Kidney (tissue), 22 donors: ENCODE results near the gene NUDT1. TPM values are rescaled to one million over a fixed set of nuclear protein-coding genes. Genes with fewer than 3 reads are reported as not detected.

Experiments
- DNase-seq, 5 donors: peaks; one replicate each; pipeline ENCODE4 v3.0.0-alpha.2; 2013 to 2020
- FAIRE-seq: peaks from 2 replicates; lab custom pipeline; 2012; peaks lifted over from hg19 to GRCh38; lab: Jason Lieb, UNC
- H3K27ac ChIP-seq, 2 donors: one replicate each; pipeline ENCODE4 v1.7.0; 2013; ENCODE audit warnings: low read depth in 2 of 2, low read length in 2 of 2, inconsistent platforms in 1 of 2
- H3K27me3 ChIP-seq: one replicate; pipeline ENCODE4 v1.7.1; 2013; ENCODE audit warnings: low read length, inconsistent platforms; ENCODE audit not compliant: control insufficient read depth, insufficient read depth
- H3K36me3 ChIP-seq, 3 donors: one replicate each; pipeline versions ENCODE4 v1.7.0 to v1.7.1; 2013; ENCODE audit warnings: low read length in 3 of 3, control low read depth in 1 of 3, inconsistent platforms in 1 of 3; ENCODE audit not compliant: insufficient read depth in 3 of 3, control insufficient read depth in 2 of 3
- H3K4me1 ChIP-seq, 3 donors: one replicate each; pipeline versions ENCODE4 v1.7.0 to v1.7.1; 2013; ENCODE audit warnings: low read length in 3 of 3, inconsistent platforms in 1 of 3, low read depth in 1 of 3; ENCODE audit not compliant: control insufficient read depth in 2 of 3, insufficient read depth in 2 of 3
- H3K4me3 ChIP-seq, 3 donors: one replicate each; pipeline versions ENCODE4 v1.7.0 to v1.8.1; 2013; ENCODE audit warnings: low read length in 3 of 3, control low read depth in 1 of 3, inconsistent platforms in 1 of 3
- H3K9ac ChIP-seq, 3 donors: one replicate each; pipeline versions ENCODE4 v1.7.0 to v1.7.1; 2013; ENCODE audit warnings: low read length in 3 of 3, control low read depth in 1 of 3, inconsistent platforms in 1 of 3
- H3K9me3 ChIP-seq, 3 donors: one replicate each; pipeline versions ENCODE4 v1.7.0 to v1.7.1; 2013; ENCODE audit warnings: low read length in 3 of 3, control low read depth in 1 of 3, inconsistent platforms in 1 of 3; ENCODE audit not compliant: control insufficient read depth in 2 of 3, insufficient read depth in 1 of 3
- CTCF ChIP-seq: IDR thresholded peaks from 3 replicates; pipeline ENCODE4 v1.5.1; 2012; ENCODE audit warnings: mild to moderate bottlenecking, moderate library complexity, borderline replicate concordance; ENCODE audit not compliant: insufficient read depth; ENCODE audit errors: extremely low read depth
- intact Hi-C: fragments of 100-400 bp; cut with DNase I; formaldehyde crosslinking; loops from one replicate; pipeline ENCODE4 v1.11.1; 2022
- long read RNA-seq, 10 donors: library from polyadenylated mRNA in 1 of 10; unstranded in 1 of 10; transcript quantifications; one replicate each; pipeline ENCODE4 v2.0.0 and lab custom pipeline, GENCODE V29; 2021 to 2026
- polyA plus RNA-seq: library from polyadenylated mRNA; stranded (reverse); fragments of 350-450 nt; fragmentation: Illumina TruSeq; extraction: RNeasy Lipid Tissue Mini Kit (QIAGEN cat#74804); gene quantifications from one replicate; pipeline ENCODE4 v1.2.3, GENCODE V29; 2014; ENCODE audit warnings: low read depth, low replicate concordance; ENCODE audit not compliant: insufficient read depth
- total RNA-seq: library from RNA; stranded (reverse); fragmentation: NEBNext Ultra II Directional; extraction: Animal tissue kit (Norgen Biotek cat#: 25700); gene quantifications from one replicate; pipeline ENCODE4 v1.2.1, GENCODE V29; 2021
- donor health status: control.
- donor health status: control.
- donor health status: control.
- donor health status: control.
- donor health status: control.
- donor health status: DM: yes; HTN: yes; CAD: no.
- donor health status: Normal renal cell carcinoma (clear cell type).

Gene NUDT1
- total RNA-seq (9.3 TPM), polyA plus RNA-seq (12.1 TPM)
- long read RNA-seq, donor 1, partial matches to known transcripts = 0 of 6 reads
- long read RNA-seq, donor 1, other reads (novel, unspliced or antisense) = 0 of 6 reads
- long read RNA-seq, donor 2, partial matches to known transcripts = 0 of 9 reads
- long read RNA-seq, donor 2, other reads (novel, unspliced or antisense) = 0 of 9 reads
- long read RNA-seq, donor 3, transcript NUDT1-203 (4 exons, 662 nt) = major isoform, 5 of 9 reads
- long read RNA-seq, donor 3, partial matches to known transcripts = 0 of 9 reads
- long read RNA-seq, donor 3, other reads (novel, unspliced or antisense) = 0 of 9 reads
- long read RNA-seq, donor 4, transcript NUDT1-203 (4 exons, 662 nt) = major isoform, 7 of 9 reads
- long read RNA-seq, donor 4, partial matches to known transcripts = 0 of 9 reads
- long read RNA-seq, donor 4, other reads (novel, unspliced or antisense) = 0 of 9 reads
- long read RNA-seq, donor 5 = 0 reads
- long read RNA-seq, donor 6, transcript NUDT1-203 (4 exons, 662 nt) = major isoform, 18 of 36 reads
- long read RNA-seq, donor 6, transcript NUDT1-206 (3 exons, 714 nt) = minor isoform, 15 of 36 reads
- long read RNA-seq, donor 6, partial matches to known transcripts = 0 of 36 reads
- long read RNA-seq, donor 6, other reads (novel, unspliced or antisense) = 0 of 36 reads
- long read RNA-seq, donor 7, partial matches to known transcripts = 0 of 2 reads
- long read RNA-seq, donor 7, other reads (novel, unspliced or antisense) = 0 of 2 reads
- long read RNA-seq, donor 8, transcript NUDT1-203 (4 exons, 662 nt) = minor isoform, 5 of 12 reads
- long read RNA-seq, donor 8, transcript NUDT1-206 (3 exons, 714 nt) = major isoform, 6 of 12 reads
- long read RNA-seq, donor 8, partial matches to known transcripts = 0 of 12 reads
- long read RNA-seq, donor 8, other reads (novel, unspliced or antisense) = 0 of 12 reads
- long read RNA-seq, donor 9, partial matches to known transcripts = 0 of 3 reads
- long read RNA-seq, donor 9, other reads (novel, unspliced or antisense) = 0 of 3 reads
- long read RNA-seq, donor 10, transcript NUDT1-206 (3 exons, 714 nt) = major isoform, 7 of 8 reads
- long read RNA-seq, donor 10, partial matches to known transcripts = 0 of 8 reads
- long read RNA-seq, donor 10, other reads (novel, unspliced or antisense) = 0 of 8 reads

- Histone ChIP-seq H3K9ac (peak within 1 kb of the TSS; percentile 39 to 60 (median 58)), H3K9me3 (no peaks in the 10 kb centered on the region), H3K36me3 (peaks cover 3 to 20% (median 4%) of the 10 kb centered on the region in 3 donors), H3K4me3 (peak within 1 kb of the TSS; percentile 71 to 85 (median 81)), H3K27ac (no peak within 1 kb of the TSS), H3K4me1 (peaks cover 0 to 12% (median 5%) of the 10 kb centered on the region in 3 donors), H3K27me3 (no peaks in the 10 kb centered on the region)
- no peak for TF ChIP-seq CTCF
- DNase-seq (peak; percentile 89 to 94 (median 91)), FAIRE-seq (no peak)
- intact Hi-C loops = no loop called here
Measured at GRCh38 chr7:2241580-2242540, at the start of gene NUDT1, which contains the start of gene MRM2. TSS of gene NUDT1 (plus strand) at chr7:2242226. CDS start at chr7:2244575, 2,349 bp downstream. TSS of gene MRM2 (minus strand) at chr7:2242205. CDS start at chr7:2242169, 36 bp downstream.

GRCh38 chr7:2192831-2193534 lies 49.0 kb upstream of the NUDT1 start:
- Histone ChIP-seq H3K9ac (no peak overlapping the region), H3K36me3 (no peaks in the 10 kb centered on the region), H3K27me3 (no peaks in the 10 kb centered on the region), H3K4me3 (no peak overlapping the region), H3K27ac (no peak overlapping the region), H3K4me1 (no peaks in the 10 kb centered on the region), H3K9me3 (peaks cover 0 to 18% (median 0%) of the 10 kb centered on the region in 3 donors)
- intact Hi-C loops = no loop called here
- DNase-seq (no peak), FAIRE-seq (no peak)
- TF ChIP-seq CTCF = no peak
